Sigmoid colon (tissue), 4 donors: ENCODE data around the gene DRD5.

ENCODE experiments used
- CTCF ChIP-seq, 4 experiments: fragments of 450-650 bp in 3 of 4; fragments of 200-600 bp in 1 of 4; IDR thresholded peaks; one replicate each; pipeline ENCODE4 v1.5.1; 2016 to 2019; ENCODE audit warnings: antibody characterized with exemption in 4 of 4, mild to moderate bottlenecking in 3 of 4, moderate library complexity in 2 of 4
- POLR2AphosphoS5 ChIP-seq, 4 donors: sonication (generic); formaldehyde crosslinking; IDR thresholded peaks; one replicate each; pipeline ENCODE4 v1.6.1; 2017; ENCODE audit warnings: antibody characterized with exemption in 4 of 4

DNA sequence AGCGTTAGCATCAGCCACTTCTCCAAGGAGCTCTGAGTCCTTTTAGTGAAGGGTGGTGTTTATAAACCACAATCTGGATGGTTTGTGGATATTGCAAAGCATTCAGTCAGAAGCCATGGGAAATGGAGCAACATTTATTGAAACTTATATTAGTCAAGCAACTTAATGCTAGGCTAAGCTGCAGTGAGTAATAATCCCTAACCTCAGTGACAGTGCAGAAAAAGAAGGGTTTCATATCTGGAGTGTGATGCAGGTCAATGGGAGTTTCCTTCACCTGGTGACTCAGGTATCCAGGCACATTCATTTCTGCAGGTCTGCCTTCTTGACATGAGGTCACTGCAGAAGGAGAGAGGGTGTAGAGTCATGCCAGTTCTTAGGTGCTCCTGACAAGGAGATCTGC is 10.4 kb upstream of the DRD5 start:
- TF ChIP-seq CTCF (IDR thresholded peaks at IDR 0.05) = no peak
- no peak for TF ChIP-seq POLR2AphosphoS5 (IDR thresholded peaks at IDR 0.05)
